Epithelial cell of esophagus (primary cell): ENCODE measurements around the gene SLC43A2.
"Not testable (repeated sequence)": the region's sequence is repeated elsewhere in the genome, so short reads cannot be mapped to it uniquely, and the experiment has no call there.

Experiments used
- DNase-seq: peaks from one replicate; pipeline ENCODE4 v3.0.0; 2010; ENCODE audit warnings: low read depth
- H3K4me3 ChIP-seq: 2 replicates; pipeline ENCODE4 v1.5.1; 2011; ENCODE audit warnings: mild to moderate bottlenecking, low read length, control low read depth
- TF ChIP-seq, protein P1 (sequence below): IDR thresholded peaks from 2 replicates; pipeline ENCODE4 v1.5.1; 2011; ENCODE audit warnings: low read depth, mild to moderate bottlenecking, low read length, control low read depth, inconsistent platforms; ENCODE audit not compliant: insufficient read depth; ENCODE audit errors: missing control alignments

SLC43A2 gene

DNA sequence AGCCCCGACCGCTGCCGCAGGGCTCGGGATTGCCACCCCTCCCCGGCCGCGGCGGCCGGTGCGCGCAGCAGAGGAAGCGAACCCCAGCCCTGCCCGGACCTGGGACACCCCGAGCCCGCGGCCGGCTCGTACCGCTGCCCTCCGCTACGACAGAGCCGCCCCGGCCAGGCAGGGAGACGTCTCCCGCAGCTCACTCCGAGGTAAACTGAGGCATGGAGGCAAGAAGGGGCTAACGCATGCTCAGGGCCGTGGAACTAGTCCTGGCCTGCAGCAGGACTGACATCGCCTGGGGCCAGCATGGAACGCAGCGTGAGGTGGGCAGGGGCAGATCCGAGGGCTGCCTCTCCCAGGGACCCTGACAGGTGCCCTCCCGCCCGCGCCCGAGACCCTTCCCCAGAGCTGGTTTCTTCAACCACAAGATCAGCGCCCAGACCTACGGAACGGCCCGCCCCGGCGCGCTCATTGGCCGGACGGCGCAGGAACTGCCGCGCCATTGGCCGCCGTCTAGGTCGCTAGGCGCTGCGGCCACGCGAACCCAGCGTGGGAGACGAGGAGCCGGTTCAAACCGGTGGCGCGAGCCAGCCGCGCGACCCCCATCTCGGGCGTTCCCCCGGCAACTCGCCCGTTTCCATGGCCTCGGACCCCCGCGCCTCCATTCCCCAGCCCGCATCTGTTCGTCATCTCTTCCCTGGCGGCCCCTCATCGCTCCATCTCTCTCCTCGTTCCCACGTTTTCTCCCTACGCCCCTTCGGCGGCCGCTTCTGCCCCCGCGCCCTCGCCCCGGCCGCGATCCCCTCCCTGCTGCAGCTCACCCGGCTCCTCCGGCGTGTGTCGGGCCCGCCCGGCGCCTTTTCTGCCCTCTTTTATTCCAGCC, at the start of gene SLC43A2:
Gene SLC43A2, minus strand, starts transcription at position 853 of the 874 bp plus-strand sequence. CDS start 960 bp downstream, outside the sequence.
- TF ChIP-seq, protein P1, sequence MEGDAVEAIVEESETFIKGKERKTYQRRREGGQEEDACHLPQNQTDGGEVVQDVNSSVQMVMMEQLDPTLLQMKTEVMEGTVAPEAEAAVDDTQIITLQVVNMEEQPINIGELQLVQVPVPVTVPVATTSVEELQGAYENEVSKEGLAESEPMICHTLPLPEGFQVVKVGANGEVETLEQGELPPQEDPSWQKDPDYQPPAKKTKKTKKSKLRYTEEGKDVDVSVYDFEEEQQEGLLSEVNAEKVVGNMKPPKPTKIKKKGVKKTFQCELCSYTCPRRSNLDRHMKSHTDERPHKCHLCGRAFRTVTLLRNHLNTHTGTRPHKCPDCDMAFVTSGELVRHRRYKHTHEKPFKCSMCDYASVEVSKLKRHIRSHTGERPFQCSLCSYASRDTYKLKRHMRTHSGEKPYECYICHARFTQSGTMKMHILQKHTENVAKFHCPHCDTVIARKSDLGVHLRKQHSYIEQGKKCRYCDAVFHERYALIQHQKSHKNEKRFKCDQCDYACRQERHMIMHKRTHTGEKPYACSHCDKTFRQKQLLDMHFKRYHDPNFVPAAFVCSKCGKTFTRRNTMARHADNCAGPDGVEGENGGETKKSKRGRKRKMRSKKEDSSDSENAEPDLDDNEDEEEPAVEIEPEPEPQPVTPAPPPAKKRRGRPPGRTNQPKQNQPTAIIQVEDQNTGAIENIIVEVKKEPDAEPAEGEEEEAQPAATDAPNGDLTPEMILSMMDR: no peak
- H3K4me3 ChIP-seq: peak within 1 kb of the TSS; percentile 73
- peak; percentile 84 for DNase-seq

DNA sequence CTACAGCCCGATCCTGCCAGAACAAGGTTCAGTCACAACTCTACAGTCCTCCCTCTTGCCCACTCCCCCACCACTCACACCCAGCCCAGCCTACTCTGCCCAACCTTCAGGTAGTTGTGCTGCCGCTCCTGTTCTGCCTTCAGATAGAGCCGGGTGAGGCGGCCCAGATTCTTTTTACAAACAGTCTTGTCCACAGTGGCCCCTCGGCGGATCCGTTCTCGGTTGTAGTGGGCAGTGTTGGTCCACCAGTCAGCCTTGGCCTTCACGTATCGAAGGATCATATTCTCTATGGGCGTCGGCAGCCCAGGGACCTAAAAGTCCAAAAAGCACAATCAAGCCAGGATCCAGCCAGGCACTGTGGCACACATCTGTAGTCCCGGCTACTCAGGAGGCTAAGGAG, 47.8 kb upstream of the SLC43A2 start:
- no peak for DNase-seq
- TF ChIP-seq, protein P1: no peak
- no peak overlapping the region for H3K4me3 ChIP-seq

DNA sequence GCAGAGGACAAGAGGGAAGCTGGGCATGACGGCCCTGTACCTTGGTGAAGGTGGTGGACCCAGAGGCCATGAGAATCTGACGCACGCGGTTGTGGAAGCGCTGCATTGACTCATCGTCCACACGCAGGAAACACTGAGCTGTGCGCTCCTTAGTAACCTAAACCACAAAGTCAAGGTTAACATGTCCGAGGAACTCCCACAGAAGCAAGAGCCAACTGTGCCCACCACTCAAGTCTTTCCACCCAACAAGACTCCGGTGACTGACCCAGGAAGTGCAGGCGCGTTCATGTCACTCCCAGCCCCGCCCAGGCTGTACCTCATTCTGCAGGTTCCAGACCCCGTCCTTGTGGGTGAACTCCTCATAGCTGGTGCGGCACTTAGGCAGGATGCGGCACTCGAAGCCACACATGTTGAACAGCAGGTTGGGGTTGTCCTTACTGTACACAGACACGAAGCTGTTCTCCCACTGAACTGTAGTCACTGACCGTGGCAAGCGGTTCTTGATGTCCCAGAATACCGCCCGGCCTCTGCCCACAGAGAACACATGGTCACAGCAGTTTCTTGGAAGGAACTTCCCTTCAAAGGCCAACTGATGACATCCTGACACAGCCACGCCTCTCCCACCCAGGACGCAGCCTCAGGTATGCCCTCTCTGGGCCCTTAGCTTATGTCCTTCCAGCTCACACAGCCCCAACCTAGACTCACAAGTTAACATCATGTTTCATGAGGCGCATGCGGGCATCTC, 44.6 kb upstream of the SLC43A2 start:
- TF ChIP-seq, protein P1: no peak
- no peak overlapping the region for H3K4me3 ChIP-seq
- DNase-seq: no peak

- H3K4me3 ChIP-seq, DNase-seq: not testable (repeated sequence)
Measured at GRCh38 chr17:1663934-1664333, 35.3 kb upstream of the SLC43A2 start.

- no peak overlapping the region for H3K4me3 ChIP-seq
- DNase-seq: no peak
- TF ChIP-seq, protein P1: no peak
Measured at GRCh38 chr17:1661045-1661444, 32.4 kb upstream of the SLC43A2 start.

- no peak overlapping the region for H3K4me3 ChIP-seq
- DNase-seq: no peak
- TF ChIP-seq, protein P1: no peak
Measured at GRCh38 chr17:1658100-1658499, 29.5 kb upstream of the SLC43A2 start.

- DNase-seq: no peak
- TF ChIP-seq, protein P1: no peak
Measured at GRCh38 chr17:1653735-1654134, 25.1 kb upstream of the SLC43A2 start.

GRCh38 chr17:1652794-1653193, 24.2 kb upstream of the SLC43A2 start:
- not testable (repeated sequence) for H3K4me3 ChIP-seq, DNase-seq

More at GRCh38 chr17:1653735-1654134, 25.1 kb upstream of the SLC43A2 start:
- no peak overlapping the region for H3K4me3 ChIP-seq
